Measurements from ENCODE around the gene MCAM.

The MCAM gene

DNA sequence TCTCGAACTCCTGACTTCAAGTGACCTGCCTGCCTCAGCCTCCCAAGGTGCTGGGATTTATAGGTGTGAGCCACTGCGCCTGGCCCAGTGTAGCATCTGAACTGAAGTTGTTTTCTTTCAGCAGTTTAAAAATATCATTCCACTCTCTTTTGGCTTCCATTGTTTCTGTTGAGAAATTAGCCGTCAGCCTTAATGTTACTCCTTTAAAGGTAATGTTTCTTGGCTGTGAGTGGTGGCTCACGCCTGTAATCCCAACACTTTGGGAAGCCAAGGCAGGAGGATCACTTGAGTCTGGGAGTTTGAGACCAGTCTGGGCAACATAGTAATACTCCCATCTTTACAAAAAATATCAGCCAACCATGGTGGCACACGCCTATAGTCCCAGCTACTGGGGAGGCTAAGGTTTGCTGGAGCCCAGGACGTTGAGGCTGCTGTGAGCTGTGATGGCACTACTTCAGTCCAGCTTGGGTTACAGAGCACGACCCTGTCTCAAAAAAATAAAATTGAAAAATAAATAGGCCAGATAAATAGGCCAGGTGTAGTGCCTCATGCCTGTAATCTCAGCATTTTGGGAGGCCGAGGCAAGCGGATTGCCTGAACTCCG lies 25.9 kb downstream of the MCAM start:
- no peak overlapping the region for H3K27ac ChIP-seq (ENCODE audit: low read depth in 2 of 2, low read length in 2 of 2)
- peaks cover 16 to 28% of the 10 kb centered on the region in 2 donors for H3K36me3 ChIP-seq (ENCODE audit: control insufficient read depth in 2 of 2, insufficient read depth in 2 of 2, low read length in 2 of 2)
- no peaks in the 10 kb centered on the region for H3K27me3 ChIP-seq (ENCODE audit: control insufficient read depth in 2 of 2, insufficient read depth in 2 of 2, low read length in 2 of 2)
- H3K4me3 ChIP-seq (ENCODE audit: low read length in 2 of 2) = no peak overlapping the region
- H3K9ac ChIP-seq (ENCODE audit: low read depth in 1 of 2, low read length in 2 of 2) = no peak overlapping the region
- H3K4me1 ChIP-seq (ENCODE audit: control insufficient read depth in 2 of 2, insufficient read depth in 2 of 2, low read length in 2 of 2) = no peaks in the 10 kb centered on the region
- no peaks in the 10 kb centered on the region for H3K9me3 ChIP-seq (ENCODE audit: control insufficient read depth in 2 of 2, low read length in 2 of 2)

DNA sequence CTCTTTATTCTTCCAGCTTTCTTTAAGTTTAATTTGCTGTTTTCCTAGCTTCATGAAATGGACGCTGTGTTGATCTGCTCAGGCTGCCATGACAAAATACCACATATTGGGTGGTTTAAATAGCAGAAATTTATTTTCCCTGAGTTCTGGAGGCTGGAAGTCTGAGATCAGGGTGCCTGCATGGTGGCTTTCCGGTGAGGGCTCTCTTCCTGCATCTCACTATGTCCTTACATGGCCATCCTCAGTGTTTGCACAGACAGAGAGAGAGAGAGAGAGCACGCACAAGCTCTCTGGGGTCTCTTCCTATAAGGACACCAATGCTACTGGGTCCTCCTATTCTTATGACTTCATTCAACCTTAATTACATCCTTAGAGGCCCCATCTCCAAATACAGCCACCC lies 28.7 kb downstream of the MCAM start:
- H3K27ac ChIP-seq (ENCODE audit: low read depth in 2 of 2, low read length in 2 of 2) = no peak overlapping the region
- no peak overlapping the region for H3K4me3 ChIP-seq (ENCODE audit: low read length in 2 of 2)
- no peaks in the 10 kb centered on the region for H3K9me3 ChIP-seq (ENCODE audit: control insufficient read depth in 2 of 2, low read length in 2 of 2)
- no peaks in the 10 kb centered on the region for H3K4me1 ChIP-seq (ENCODE audit: control insufficient read depth in 2 of 2, insufficient read depth in 2 of 2, low read length in 2 of 2)
- peaks cover 24 to 32% of the 10 kb centered on the region in 2 donors for H3K36me3 ChIP-seq (ENCODE audit: control insufficient read depth in 2 of 2, insufficient read depth in 2 of 2, low read length in 2 of 2)
- no peak overlapping the region for H3K9ac ChIP-seq (ENCODE audit: low read depth in 1 of 2, low read length in 2 of 2)
- H3K27me3 ChIP-seq (ENCODE audit: control insufficient read depth in 2 of 2, insufficient read depth in 2 of 2, low read length in 2 of 2) = no peaks in the 10 kb centered on the region

DNA sequence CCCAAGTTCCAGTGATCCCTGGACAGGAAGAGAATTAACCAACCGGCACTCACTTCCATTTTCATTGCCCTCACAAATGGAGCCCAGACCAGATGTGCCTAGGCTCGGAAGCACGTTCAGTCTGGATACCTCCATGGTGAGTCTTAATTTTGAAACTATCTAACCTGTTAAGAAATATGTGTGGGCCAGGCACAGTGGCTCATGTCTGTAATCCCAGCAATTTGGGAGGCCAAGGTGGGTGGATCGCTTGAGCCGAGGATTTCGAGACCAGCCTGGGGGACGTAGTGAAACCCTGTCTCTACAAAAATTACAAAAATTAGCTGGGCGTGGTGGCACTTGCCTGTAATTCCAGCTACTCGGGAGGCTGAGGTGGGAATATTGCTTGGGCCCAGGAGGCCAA lies 31.5 kb downstream of the MCAM start:
- Histone ChIP-seq H3K4me3 (ENCODE audit: low read length in 2 of 2) (no peak overlapping the region), H3K4me1 (ENCODE audit: control insufficient read depth in 2 of 2, insufficient read depth in 2 of 2, low read length in 2 of 2) (no peaks in the 10 kb centered on the region), H3K9ac (ENCODE audit: low read depth in 1 of 2, low read length in 2 of 2) (no peak overlapping the region), H3K9me3 (ENCODE audit: control insufficient read depth in 2 of 2, low read length in 2 of 2) (no peaks in the 10 kb centered on the region), H3K36me3 (ENCODE audit: control insufficient read depth in 2 of 2, insufficient read depth in 2 of 2, low read length in 2 of 2) (peaks cover 20 to 32% of the 10 kb centered on the region in 2 donors), H3K27ac (ENCODE audit: low read depth in 2 of 2, low read length in 2 of 2) (no peak overlapping the region), H3K27me3 (ENCODE audit: control insufficient read depth in 2 of 2, insufficient read depth in 2 of 2, low read length in 2 of 2) (no peaks in the 10 kb centered on the region)

DNA sequence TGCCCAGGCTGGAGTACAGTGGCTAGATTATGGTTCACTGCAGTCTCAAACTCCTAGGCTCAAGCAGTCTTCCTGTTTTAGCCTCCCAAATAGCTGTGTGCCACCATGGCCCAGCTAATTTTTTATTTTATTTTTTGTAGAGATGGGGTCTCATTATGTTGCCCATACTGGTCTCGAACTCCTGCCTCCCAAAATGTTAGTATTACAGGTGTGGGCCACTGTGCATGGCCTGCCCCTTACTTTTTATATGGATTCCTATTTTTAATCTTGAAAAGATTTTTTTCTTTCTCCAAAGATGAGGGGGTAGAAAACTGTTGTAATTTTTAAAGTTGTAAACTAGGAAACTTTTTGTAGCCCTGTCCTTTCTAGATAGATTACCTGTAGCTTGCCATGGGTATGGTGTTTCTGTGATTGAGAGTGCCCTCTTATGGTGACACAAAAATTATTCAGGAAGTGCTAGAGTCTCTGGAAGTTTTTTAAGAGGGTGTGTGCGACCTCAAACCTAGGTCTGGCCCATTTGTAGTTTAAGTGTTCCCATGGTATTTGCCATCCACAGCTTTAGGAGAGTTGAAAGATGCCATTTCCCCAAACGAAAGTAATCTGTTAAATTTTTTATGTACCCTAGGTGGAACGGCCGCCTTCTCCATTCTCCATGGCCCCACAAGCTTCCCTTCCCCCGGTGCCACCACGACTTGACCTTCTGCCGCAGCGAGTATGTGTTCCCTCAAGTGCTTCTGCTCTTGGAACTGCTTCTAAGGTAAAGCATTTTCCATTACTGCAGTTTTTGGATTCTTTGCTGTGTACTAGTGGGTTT lies 32.4 kb downstream of the MCAM start:
- no peaks in the 10 kb centered on the region for H3K27me3 ChIP-seq (ENCODE audit: control insufficient read depth in 2 of 2, insufficient read depth in 2 of 2, low read length in 2 of 2)
- peaks cover 24 to 29% of the 10 kb centered on the region in 2 donors for H3K36me3 ChIP-seq (ENCODE audit: control insufficient read depth in 2 of 2, insufficient read depth in 2 of 2, low read length in 2 of 2)
- H3K27ac ChIP-seq (ENCODE audit: low read depth in 2 of 2, low read length in 2 of 2) = no peak overlapping the region
- H3K4me1 ChIP-seq (ENCODE audit: control insufficient read depth in 2 of 2, insufficient read depth in 2 of 2, low read length in 2 of 2) = no peaks in the 10 kb centered on the region
- H3K9ac ChIP-seq (ENCODE audit: low read depth in 1 of 2, low read length in 2 of 2) = no peak overlapping the region
- H3K4me3 ChIP-seq (ENCODE audit: low read length in 2 of 2) = no peak overlapping the region
- H3K9me3 ChIP-seq (ENCODE audit: control insufficient read depth in 2 of 2, low read length in 2 of 2) = no peaks in the 10 kb centered on the region

DNA sequence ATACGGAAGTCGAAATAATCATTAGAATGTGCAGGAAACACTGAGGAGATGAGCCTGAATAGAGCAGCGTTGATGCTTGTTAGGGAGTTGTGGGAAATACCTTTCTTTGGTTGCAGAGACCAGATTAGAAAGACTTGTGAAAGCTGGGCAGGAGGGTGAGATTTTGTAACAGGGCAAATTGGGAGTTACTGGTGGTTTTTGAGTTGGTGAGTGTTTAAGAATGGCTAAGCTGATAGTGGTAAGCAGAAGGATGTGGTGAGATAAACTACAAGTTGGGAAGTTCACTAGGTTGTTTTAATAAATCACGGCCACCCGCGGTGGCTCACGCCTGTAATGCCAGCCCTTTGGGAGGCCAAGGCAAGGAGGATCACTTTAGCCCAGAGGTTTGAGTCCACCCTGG lies 34.4 kb downstream of the MCAM start:
- H3K4me3 ChIP-seq (ENCODE audit: low read length in 2 of 2) = no peak overlapping the region
- no peaks in the 10 kb centered on the region for H3K9me3 ChIP-seq (ENCODE audit: control insufficient read depth in 2 of 2, low read length in 2 of 2)
- H3K27ac ChIP-seq (ENCODE audit: low read depth in 2 of 2, low read length in 2 of 2) = no peak overlapping the region
- no peak overlapping the region for H3K9ac ChIP-seq (ENCODE audit: low read depth in 1 of 2, low read length in 2 of 2)
- no peaks in the 10 kb centered on the region for H3K27me3 ChIP-seq (ENCODE audit: control insufficient read depth in 2 of 2, insufficient read depth in 2 of 2, low read length in 2 of 2)
- H3K36me3 ChIP-seq (ENCODE audit: control insufficient read depth in 2 of 2, insufficient read depth in 2 of 2, low read length in 2 of 2) = peaks cover 30 to 35% of the 10 kb centered on the region in 2 donors
- H3K4me1 ChIP-seq (ENCODE audit: control insufficient read depth in 2 of 2, insufficient read depth in 2 of 2, low read length in 2 of 2) = no peaks in the 10 kb centered on the region

DNA sequence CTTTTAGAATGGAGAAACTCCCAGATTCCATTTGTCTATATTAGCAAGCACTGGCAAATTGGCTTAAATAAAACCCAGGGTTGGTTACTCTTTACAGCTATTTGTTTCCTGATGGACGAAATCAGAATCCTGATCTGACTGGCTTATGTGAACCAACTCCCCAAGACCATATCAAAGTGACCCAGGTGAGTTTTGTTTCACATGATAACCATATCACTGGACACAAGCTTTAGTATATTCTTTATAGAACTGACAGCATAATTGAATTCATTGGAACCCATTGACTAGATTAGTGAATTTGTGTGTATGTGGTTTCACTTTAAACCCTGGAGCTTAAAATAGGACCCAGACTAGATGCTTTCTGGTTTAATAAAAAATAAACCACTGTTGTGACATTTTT lies 39.3 kb downstream of the MCAM start:
- Histone ChIP-seq H3K36me3 (ENCODE audit: control insufficient read depth in 2 of 2, insufficient read depth in 2 of 2, low read length in 2 of 2) (peaks cover 37 to 38% of the 10 kb centered on the region in 2 donors), H3K4me1 (ENCODE audit: control insufficient read depth in 2 of 2, insufficient read depth in 2 of 2, low read length in 2 of 2) (no peaks in the 10 kb centered on the region)

DNA sequence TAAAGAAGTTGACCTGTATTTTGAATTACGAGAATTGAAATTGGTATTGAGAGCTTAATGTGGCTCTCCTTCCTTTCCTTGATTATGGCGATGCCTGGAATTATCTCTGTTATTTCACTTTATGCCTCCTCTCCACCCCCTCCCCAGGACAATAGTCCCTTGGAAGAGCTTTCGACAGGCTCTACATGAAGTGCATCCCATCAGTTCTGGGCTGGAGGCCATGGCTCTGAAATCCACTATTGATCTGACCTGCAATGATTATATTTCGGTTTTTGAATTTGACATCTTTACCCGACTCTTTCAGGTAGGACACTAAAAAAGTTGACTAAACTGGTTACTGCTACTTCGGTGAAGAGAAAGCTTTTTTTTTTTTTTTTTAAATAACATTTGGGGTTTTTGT lies 43.2 kb downstream of the MCAM start:
- Histone ChIP-seq H3K36me3 (ENCODE audit: control insufficient read depth in 2 of 2, insufficient read depth in 2 of 2, low read length in 2 of 2) (peaks cover 31% of the 10 kb centered on the region in 2 donors), H3K9me3 (ENCODE audit: control insufficient read depth in 2 of 2, low read length in 2 of 2) (no peaks in the 10 kb centered on the region)

More for the DNA sequence above, 39.3 kb downstream of the MCAM start:
- Histone ChIP-seq H3K9ac (ENCODE audit: low read depth in 1 of 2, low read length in 2 of 2) (no peak overlapping the region), H3K27ac (ENCODE audit: low read depth in 2 of 2, low read length in 2 of 2) (no peak overlapping the region), H3K9me3 (ENCODE audit: control insufficient read depth in 2 of 2, low read length in 2 of 2) (no peaks in the 10 kb centered on the region), H3K27me3 (ENCODE audit: control insufficient read depth in 2 of 2, insufficient read depth in 2 of 2, low read length in 2 of 2) (no peaks in the 10 kb centered on the region), H3K4me3 (ENCODE audit: low read length in 2 of 2) (no peak overlapping the region)

DNA sequence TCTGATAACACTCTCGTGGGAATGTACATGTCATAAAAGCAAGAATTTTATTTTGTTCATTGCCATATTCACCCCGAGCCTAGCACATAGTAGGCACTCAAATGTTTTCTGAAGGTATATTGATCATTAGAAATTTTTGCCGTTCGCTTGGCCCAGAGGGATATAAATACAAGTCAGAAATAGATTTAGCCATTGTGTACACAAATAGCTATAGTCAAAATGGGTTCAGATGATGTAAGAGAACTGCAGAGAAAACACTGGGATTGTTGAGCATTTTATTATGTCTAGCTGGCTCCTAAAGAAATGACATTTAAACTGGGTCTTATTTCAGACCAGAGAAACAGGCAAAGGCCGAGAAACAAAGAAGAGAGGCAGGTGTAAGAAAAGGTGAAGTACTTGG lies 49.3 kb downstream of the MCAM start:
- Histone ChIP-seq H3K27me3 (ENCODE audit: control insufficient read depth in 2 of 2, insufficient read depth in 2 of 2, low read length in 2 of 2) (no peaks in the 10 kb centered on the region), H3K36me3 (ENCODE audit: control insufficient read depth in 2 of 2, insufficient read depth in 2 of 2, low read length in 2 of 2) (peaks cover 5% of the 10 kb centered on the region in 2 donors), H3K4me1 (ENCODE audit: control insufficient read depth in 2 of 2, insufficient read depth in 2 of 2, low read length in 2 of 2) (peaks cover 0 to 6% of the 10 kb centered on the region in 2 donors), H3K9me3 (ENCODE audit: control insufficient read depth in 2 of 2, low read length in 2 of 2) (no peaks in the 10 kb centered on the region), H3K4me3 (ENCODE audit: low read length in 2 of 2) (no peak overlapping the region), H3K27ac (ENCODE audit: low read depth in 2 of 2, low read length in 2 of 2) (no peak overlapping the region), H3K9ac (ENCODE audit: low read depth in 1 of 2, low read length in 2 of 2) (no peak overlapping the region)

More for the DNA sequence above, 43.2 kb downstream of the MCAM start:
- no peak overlapping the region for H3K9ac ChIP-seq (ENCODE audit: low read depth in 1 of 2, low read length in 2 of 2)
- H3K27ac ChIP-seq (ENCODE audit: low read depth in 2 of 2, low read length in 2 of 2) = no peak overlapping the region
- H3K4me1 ChIP-seq (ENCODE audit: control insufficient read depth in 2 of 2, insufficient read depth in 2 of 2, low read length in 2 of 2) = no peaks in the 10 kb centered on the region
- H3K27me3 ChIP-seq (ENCODE audit: control insufficient read depth in 2 of 2, insufficient read depth in 2 of 2, low read length in 2 of 2) = no peaks in the 10 kb centered on the region
- no peak overlapping the region for H3K4me3 ChIP-seq (ENCODE audit: low read length in 2 of 2)

DNA sequence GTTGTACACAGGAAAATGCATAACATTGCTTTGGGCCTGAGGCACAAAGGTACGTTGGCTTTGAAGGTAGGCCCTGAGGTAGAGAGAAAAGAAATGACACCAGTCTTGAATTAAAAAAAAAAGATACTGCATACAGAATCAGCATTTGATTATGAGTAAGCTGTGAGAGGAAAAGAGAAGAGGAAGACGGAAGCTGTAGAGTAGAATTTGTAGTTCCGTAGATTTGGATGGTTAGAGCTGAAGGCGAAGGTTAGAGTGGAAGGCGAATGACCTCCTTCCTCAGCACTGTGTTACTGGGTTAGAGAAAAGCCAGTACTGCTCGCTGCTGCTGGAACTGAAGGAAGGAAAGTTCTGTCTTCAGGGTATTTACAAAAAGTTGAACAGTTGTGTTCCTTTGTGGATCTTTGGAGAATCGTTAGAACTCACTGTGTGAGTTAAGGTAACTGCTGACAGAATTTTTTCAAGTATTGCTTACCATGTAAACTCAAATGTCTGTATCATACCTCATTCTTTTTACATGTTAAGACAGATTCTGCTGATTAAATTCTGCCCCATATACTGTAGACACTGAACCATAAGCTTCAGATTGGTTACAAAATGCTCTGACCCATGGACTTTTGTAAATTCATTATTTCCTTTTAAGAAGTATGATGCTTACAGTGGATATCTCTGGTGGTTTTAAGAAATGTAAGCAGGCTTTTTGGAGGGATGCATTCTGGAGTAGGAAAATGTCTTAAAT lies 50.2 kb downstream of the MCAM start:
- H3K27ac ChIP-seq (ENCODE audit: low read depth in 2 of 2, low read length in 2 of 2) = no peak overlapping the region
- no peaks in the 10 kb centered on the region for H3K27me3 ChIP-seq (ENCODE audit: control insufficient read depth in 2 of 2, insufficient read depth in 2 of 2, low read length in 2 of 2)
- no peak overlapping the region for H3K9ac ChIP-seq (ENCODE audit: low read depth in 1 of 2, low read length in 2 of 2)
- no peaks in the 10 kb centered on the region for H3K36me3 ChIP-seq (ENCODE audit: control insufficient read depth in 2 of 2, insufficient read depth in 2 of 2, low read length in 2 of 2)
- H3K4me1 ChIP-seq (ENCODE audit: control insufficient read depth in 2 of 2, insufficient read depth in 2 of 2, low read length in 2 of 2) = peaks cover 0 to 6% of the 10 kb centered on the region in 2 donors
- no peak overlapping the region for H3K4me3 ChIP-seq (ENCODE audit: low read length in 2 of 2)
- no peaks in the 10 kb centered on the region for H3K9me3 ChIP-seq (ENCODE audit: control insufficient read depth in 2 of 2, low read length in 2 of 2)

DNA sequence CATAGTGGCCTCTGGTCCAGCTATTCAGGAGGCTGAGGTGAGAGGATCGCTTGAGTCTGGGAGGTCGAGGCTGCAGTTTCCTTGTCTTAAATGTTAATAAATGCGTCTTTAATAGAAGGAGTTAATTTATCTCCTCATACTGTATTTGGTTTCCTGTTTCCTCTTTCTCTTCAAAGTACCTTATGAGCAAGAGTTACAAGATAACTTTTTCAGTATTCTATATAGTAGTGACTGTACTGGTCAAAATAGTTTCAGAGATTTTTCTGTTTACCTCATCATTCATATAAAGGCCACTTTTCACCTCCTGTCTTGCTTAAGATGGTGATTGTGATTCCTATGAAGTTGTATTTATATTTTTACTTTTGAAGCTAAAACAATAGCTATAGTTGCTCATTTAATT lies 50.9 kb downstream of the MCAM start:
- Histone ChIP-seq H3K9ac (ENCODE audit: low read depth in 1 of 2, low read length in 2 of 2) (no peak overlapping the region), H3K4me1 (ENCODE audit: control insufficient read depth in 2 of 2, insufficient read depth in 2 of 2, low read length in 2 of 2) (peaks cover 0 to 6% of the 10 kb centered on the region in 2 donors), H3K4me3 (ENCODE audit: low read length in 2 of 2) (no peak overlapping the region), H3K27me3 (ENCODE audit: control insufficient read depth in 2 of 2, insufficient read depth in 2 of 2, low read length in 2 of 2) (no peaks in the 10 kb centered on the region), H3K36me3 (ENCODE audit: control insufficient read depth in 2 of 2, insufficient read depth in 2 of 2, low read length in 2 of 2) (no peaks in the 10 kb centered on the region), H3K9me3 (ENCODE audit: control insufficient read depth in 2 of 2, low read length in 2 of 2) (no peaks in the 10 kb centered on the region), H3K27ac (ENCODE audit: low read depth in 2 of 2, low read length in 2 of 2) (no peak overlapping the region)
